GM18526 (cell line): ENCODE results near the gene MELK.

Experiments
- POLR2A ChIP-seq: IDR thresholded peaks from 3 replicates; pipeline ENCODE4 v1.6.1; 2011; ENCODE audit not compliant: insufficient read length; ENCODE audit errors: extremely low read depth

The MELK gene

DNA sequence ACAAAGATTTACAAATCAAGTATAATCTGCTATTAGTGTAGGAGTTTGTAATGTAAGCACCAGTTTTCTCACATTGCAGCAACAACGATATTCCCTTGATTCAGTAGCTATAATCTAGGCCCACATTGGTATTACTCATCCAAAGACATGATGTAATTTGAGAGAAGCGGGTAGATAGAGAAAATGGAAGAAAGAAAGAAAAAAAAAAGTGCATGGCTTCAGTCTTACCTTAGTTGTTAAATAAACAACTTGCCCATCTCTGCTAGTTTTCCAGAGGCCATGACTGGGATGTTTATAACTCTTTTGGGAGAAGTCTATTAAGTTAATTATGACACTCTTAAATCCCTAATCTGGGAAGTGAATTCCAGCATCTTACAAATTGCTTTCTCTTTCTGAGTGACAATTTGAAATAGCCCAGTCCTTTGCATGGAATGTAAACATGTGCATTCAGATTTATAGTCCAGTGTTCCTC is 2.8 kb downstream of the MELK start:
- no peak for TF ChIP-seq POLR2A

DNA sequence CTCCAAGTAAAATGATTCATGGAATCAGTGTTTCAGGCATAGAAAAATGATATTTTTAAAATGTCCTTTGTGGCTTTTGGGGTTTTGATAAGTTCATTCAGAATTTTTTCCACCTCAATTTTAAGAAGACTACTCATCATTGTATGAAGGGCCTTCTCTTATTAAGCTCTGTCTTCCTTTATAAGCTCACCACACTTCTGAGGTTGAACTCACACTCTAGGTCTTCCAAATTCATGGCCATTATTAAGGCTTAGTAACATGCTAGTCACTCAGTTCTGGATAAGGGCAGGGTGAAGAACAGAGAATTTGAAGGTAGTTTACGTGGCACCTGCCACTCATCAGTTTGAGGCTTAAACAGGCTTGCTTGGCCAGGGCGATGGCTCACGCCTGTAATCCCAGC is 4.2 kb downstream of the MELK start:
- no peak for TF ChIP-seq POLR2A

DNA sequence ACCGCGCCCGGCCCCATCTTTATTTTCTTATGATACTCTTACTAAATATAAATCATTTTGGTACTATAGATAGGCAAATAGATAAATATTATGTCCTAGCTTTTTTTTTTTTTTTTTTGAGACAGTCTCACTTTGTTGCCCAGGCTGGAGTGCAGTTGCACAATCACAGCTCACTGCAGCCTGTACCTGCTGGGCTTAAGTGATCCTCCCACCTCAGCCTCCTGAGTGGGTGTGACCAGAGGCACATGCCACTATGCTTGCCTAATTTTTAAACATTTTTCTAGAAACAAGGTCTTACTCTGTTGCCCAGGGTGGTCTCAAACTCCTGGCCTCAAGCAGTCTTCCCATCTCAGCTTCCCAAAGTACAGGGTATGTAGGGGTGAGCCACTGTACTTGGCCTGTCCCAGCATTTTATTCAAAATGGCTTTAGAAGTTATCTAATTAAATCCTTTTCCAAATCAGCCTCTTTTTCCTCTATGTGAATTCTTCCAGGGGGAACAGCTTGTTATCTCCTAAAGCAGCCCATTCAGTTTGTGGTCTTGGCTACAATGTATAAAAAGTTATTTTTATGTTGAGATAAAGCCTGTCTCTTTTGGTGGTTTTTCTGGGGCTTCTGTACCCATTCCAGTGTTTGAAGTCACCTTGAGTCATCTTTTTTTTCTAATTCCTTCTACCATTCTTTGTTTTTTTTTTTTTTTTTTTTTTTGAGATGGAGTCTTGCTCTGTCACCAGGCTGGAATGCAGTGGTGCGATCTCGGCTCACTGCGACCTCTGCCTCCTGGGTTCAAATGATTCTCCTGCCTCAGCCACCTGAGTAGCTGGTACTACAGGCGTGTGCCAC is 12.1 kb downstream of the MELK start:
- no peak for TF ChIP-seq POLR2A

- no peak for TF ChIP-seq POLR2A
Observed at GRCh38 chr9:36590231-36590630, 17.5 kb downstream of the MELK start.

- TF ChIP-seq POLR2A: no peak
Observed at GRCh38 chr9:36592801-36593583, 20.3 kb downstream of the MELK start.

DNA sequence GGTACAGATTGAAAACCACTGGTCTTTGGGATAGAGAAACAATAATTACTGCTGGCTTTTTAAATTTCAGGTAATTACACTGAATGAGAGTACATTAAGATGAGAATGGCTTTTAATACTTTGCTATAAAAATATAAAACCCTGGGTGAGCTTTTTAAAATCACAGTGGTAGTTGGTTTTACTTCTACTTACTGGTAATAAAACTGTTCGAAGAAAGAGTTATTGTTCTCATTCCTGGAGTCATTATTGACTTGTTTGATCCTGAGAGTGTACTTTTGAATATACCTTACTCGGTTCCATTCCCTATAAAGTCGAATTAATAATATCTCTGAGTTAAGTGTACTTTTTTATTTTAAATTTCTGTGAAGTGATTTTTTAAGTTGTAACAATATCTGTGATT is 21.5 kb downstream of the MELK start:
- no peak for TF ChIP-seq POLR2A

DNA sequence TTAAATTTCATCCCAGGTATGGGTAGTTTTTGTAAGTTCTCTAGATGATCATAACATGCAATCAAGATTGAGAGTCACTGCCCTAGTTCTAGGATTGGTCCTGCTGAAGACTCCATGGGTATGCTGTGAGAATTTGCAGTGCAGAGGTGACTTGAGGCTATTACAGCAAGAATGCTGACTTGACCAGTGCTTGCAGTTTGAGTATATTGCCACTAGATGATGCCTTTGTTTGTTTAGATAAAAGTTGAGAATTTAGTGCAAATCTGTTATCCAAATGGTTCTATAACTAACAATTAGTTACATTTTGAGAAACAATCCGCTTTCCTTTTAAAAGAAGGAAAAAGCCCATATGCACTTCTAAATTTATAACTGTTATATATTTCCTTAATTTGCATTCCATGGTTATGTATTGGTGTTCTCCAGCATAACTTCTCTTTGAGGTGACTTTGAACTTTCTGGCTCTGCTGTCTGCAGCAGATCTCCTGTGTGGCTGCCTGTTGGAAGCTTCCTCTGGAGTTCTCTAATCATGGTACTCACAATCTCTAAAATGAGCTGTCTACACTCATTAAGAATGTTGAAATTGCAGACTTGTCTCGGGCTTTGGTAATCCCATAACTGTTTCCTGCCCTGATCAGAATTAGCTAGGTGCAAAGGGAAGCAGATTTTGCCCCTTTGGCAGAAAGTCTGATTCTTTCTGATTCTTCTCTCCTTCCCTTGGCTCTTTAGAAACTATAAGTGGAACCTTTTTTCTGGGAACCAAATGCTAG is 24.9 kb downstream of the MELK start:
- no peak for TF ChIP-seq POLR2A

DNA sequence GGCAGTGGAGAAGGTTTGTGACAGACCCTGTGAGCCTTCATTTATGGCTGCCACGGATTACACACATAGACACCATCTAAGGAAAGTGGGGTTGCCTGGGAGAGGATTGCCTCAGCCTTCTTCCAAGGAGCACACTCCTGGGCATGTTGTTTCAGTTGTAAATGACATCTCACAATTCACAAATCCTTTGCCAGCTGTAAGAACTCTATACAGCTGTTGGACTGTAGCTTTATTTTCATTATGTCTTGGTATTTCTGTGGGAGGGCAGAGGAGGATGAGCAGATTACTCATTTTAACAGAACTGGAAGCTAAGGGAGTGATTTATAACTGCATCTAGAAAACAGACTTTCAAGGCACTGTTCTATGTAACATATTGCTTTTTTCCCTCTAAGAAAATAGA is 25.6 kb downstream of the MELK start:
- TF ChIP-seq POLR2A: no peak

GRCh38 chr9:36603006-36603405 is 30.3 kb downstream of the MELK start:
- no peak for TF ChIP-seq POLR2A

DNA sequence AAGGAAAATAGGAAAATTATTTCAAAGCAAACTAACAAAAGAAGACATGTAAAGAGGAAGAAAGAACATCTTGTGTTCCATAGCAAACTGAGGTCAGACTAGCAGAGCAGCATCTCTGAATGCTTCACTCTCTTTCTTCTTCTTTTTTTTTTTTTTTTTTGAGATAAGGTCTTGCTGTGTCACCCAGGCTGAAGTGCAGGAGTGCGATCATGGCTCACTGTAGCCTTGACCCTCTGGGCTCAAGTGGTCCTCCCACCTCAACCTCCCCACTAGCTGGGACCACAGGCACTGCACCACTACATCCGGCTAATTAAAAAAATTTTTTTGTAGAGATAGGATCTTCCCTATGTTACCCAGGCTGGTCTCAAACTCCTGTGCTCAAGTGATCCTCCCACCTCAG is 36.6 kb downstream of the MELK start:
- TF ChIP-seq POLR2A: no peak

DNA sequence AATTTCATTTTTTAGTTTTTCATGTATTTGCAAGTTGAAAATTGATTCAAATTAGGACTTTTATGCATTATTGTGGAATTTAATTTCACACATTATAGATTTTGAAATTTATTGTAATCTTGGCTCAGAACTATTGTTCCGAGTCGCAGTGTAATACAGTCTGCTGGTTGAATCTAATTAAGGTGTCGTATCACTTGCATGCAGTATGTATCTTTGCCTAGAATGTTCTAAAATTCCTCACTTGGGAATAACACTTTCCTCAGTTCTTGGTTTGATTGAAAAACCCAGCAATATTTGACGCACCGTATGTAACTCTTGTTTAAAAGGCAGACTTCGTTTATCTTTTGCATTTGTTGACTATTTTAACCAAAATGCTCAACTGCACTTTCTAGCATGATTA is 49.4 kb downstream of the MELK start:
- no peak for TF ChIP-seq POLR2A

GRCh38 chr9:36623280-36623679 is 50.6 kb downstream of the MELK start:
- TF ChIP-seq POLR2A: no peak

DNA sequence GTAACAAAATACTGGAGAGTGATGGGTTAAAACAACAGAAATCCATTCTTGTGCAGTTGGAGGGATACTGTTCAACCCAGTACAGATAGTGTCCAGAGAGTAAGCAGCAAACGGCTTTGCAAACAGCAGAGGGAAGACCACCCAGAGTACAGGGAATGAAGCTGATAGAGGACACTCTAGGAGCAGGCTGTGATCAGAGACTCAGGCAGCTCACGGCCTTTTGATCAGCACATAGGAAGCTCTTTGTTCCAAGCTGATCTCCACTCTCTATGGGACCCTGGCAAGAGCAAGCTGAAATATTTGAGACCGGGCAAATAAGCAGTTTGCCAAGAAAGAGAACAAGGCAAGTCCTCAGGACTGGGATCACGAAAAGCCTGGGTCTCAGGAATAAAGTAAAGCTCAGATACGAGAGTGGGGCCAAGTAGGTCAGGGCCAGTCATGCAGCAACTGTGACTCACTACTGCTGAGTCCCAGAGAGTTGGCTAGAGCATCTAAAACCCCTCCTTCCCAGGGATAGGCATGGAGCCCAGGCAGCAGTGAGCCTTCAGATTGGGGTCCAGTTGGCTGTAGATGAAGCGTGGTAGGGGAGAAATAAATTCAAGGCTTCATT is 52.4 kb downstream of the MELK start:
- no peak for TF ChIP-seq POLR2A

- no peak for TF ChIP-seq POLR2A
Observed at GRCh38 chr9:36632892-36633291, 60.2 kb downstream of the MELK start.
